ENCODE results near the gene TCEANC.
A peak's percentile ranks its signal among the peaks of the same experiment; 100 is the strongest.
"Not testable (repeated sequence)": the region's sequence is repeated elsewhere in the genome, so short reads cannot be mapped to it uniquely, and the experiment has no call there.

Gene TCEANC, protein sequence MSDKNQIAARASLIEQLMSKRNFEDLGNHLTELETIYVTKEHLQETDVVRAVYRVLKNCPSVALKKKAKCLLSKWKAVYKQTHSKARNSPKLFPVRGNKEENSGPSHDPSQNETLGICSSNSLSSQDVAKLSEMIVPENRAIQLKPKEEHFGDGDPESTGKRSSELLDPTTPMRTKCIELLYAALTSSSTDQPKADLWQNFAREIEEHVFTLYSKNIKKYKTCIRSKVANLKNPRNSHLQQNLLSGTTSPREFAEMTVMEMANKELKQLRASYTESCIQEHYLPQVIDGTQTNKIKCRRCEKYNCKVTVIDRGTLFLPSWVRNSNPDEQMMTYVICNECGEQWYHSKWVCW

DNA sequence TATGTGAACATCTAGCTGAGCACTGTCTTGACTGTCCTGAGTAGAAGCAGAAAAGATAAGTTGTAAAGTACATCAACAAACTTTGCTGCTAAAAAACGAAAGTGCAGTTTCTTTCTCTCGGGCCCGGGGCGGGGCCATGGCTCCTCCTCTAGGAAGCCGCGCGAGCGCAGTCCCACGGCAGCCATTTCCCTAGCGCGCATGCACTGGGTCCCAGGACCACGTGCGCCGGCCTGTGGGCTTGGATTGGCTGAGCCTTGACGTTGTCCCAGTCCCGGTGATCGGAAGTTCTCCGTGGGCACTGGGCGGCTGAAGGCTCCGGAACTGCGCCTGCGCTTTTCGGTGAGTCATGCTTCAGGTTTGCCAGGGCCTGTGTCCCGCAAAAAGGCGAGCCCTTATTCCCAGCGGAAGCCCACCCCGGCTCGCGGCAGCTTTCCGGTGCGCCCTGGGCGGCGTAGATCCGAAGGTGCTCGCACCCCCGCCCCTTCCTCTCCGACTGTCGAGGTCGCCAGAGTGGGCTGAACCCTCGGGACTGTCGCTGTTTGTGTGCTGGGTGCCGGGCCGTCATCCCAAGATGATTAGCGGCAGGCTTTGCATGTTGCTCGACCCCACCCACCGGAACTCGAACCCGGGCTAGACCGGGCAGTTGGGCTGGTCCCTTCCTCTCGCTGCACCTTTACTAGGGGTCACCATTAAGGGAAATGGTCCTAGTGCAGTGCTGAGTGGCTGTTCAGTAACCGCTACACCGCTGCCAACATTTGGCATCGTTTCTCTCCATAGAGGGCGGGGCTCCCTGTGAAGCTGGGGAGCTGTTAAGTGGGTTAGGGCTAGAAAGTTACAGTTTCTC is at the start of gene TCEANC:
TCEANC (plus strand) TSS at position 292 of the 844 bp plus-strand sequence. CDS start 9,368 bp downstream, outside the sequence.
- peak within 1 kb of the TSS; percentile 84 for H3K27ac Mint-ChIP-seq
- ATAC-seq (peak; percentile 98), DNase-seq (ENCODE audit: low spot score in 2 of 2) (peak; percentile 73 to 93)
- peak within 1 kb of the TSS; percentile 77 for H3K4me3 Mint-ChIP-seq
- H3K9me3 Mint-ChIP-seq: no peaks in the 10 kb centered on the region
- no peaks in the 10 kb centered on the region for H3K36me3 Mint-ChIP-seq
- peaks cover 15% of the 10 kb centered on the region for H3K4me1 Mint-ChIP-seq

DNA sequence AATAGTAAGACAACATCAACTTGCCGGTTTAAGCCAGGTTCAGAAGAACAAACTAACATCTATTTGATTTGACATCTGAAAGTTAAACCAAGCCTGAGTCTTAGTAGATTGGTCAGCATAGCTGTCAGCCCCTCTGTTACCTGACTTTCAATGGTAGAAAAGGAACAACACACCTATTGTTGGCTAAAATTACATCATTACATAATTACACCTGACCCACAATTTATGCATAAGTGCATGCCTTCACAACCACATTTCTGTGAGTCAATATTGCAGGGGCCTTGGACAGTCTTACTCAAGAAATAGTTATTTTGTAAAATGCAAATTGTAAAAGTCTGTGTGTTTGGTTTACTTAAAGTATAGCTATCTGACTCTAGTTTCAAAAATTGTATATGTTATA is 47.3 kb upstream of the TCEANC start:
- ATAC-seq (no peak), DNase-seq (ENCODE audit: low spot score in 2 of 2) (no peak)
- H3K36me3 Mint-ChIP-seq: no peaks in the 10 kb centered on the region

DNA sequence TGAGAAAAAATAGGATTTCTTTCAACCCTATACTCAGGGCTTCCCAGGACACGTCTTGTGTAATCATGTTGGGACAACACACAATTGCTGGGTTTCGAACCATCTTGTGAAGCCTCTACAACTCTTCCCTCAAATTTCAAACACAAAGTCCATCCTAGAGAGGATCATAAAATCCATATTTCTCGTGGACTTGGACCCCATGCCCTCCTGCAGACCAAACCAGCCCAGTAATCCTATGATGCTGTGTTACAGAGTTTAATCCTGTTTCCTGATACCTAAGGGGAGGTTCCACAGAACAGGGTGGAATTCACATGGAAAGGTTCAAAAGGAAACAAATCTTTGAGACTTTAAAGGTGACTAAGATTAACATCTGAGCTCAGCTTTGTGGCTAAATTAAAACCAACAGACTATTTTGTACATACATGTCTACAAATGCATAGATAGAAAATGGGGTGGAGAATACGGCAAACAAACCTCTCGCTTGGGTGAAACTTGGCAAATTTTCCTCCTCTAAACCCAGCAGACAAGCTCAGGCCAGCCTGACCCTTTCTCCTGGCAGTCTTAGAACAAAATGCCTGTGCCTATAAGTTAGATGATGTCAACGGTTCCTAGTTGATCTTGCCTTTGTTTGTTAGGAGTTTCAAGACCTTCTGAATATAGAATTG is 45.5 kb upstream of the TCEANC start:
- DNase-seq (ENCODE audit: low spot score in 2 of 2) (no peak), ATAC-seq (no peak)
- no peaks in the 10 kb centered on the region for H3K36me3 Mint-ChIP-seq
- no peaks in the 10 kb centered on the region for H3K9me3 Mint-ChIP-seq
- H3K4me1 Mint-ChIP-seq: no peaks in the 10 kb centered on the region
- H3K4me3 Mint-ChIP-seq: no peak overlapping the region
- H3K27ac Mint-ChIP-seq: no peak overlapping the region

More for the DNA sequence above, 47.3 kb upstream of the TCEANC start:
- Mint-ChIP-seq H3K9me3 (no peaks in the 10 kb centered on the region), H3K4me3 (no peak overlapping the region), H3K27ac (no peak overlapping the region), H3K4me1 (no peaks in the 10 kb centered on the region)

DNA sequence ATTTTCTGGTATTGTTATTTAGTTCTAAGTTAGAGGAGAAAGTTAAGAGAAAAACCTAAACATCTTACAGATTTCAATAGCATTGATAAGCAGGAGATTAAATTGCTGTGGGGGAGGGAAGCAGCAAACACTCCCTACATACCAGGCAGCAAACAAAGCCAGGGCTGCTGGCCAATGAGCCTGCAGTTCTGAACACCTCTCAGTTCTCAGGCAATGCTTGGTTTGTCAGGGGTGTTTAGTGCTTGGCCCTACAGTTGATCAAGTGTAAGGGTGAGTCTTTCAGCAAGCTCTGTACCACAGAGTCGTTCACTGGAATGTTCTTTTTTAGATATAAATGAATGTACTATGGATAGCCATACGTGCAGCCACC is 45.0 kb upstream of the TCEANC start:
- Mint-ChIP-seq H3K36me3 (no peaks in the 10 kb centered on the region), H3K9me3 (no peaks in the 10 kb centered on the region), H3K4me1 (no peaks in the 10 kb centered on the region), H3K27ac (no peak overlapping the region), H3K4me3 (no peak overlapping the region)
- no peak for ATAC-seq
- no peak for DNase-seq (ENCODE audit: low spot score in 2 of 2)

DNA sequence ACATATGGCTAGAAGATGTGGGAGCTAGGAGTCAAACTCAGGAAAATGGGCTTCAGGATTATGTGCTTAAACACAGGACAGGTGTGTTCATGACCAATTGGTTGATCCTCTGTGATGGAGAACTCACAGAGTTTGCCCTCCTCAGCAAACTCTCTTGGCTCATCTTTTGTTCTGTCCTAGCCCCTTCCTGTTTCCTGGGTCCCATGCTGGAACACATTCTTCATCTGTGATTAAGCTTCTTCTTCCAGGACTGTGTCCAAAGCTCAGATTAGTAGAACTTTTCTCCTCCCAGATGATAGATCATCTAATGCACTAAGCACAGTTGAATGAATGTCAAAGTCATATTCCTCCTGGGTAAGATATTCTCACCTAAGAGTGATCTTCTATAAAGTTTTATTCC is 38.8 kb upstream of the TCEANC start:
- no peak overlapping the region for H3K27ac Mint-ChIP-seq
- no peak for DNase-seq (ENCODE audit: low spot score in 2 of 2)
- H3K4me1 Mint-ChIP-seq: no peaks in the 10 kb centered on the region
- no peak overlapping the region for H3K4me3 Mint-ChIP-seq
- H3K36me3 Mint-ChIP-seq: no peaks in the 10 kb centered on the region
- no peak for ATAC-seq
- H3K9me3 Mint-ChIP-seq: no peaks in the 10 kb centered on the region

DNA sequence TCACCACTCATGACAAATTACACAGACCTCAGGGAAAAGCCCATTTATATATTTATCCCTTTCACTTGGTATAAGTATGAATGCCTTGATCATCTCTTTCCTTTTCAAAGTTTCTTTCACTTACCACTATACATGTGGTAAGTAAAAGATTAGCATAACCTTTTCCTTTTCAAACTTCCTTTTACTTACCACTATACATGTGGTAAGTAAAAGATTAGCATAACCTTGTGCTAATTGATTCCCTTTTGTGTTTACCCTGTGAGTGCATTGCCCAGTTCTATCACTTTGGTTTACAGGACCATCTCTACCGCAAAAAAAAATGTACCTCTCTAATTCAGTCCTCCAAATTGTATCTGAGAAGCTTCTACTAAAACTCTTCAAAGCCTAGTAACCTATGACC is 32.7 kb upstream of the TCEANC start:
- Mint-ChIP-seq H3K4me1 (no peaks in the 10 kb centered on the region), H3K9me3 (no peaks in the 10 kb centered on the region), H3K36me3 (no peaks in the 10 kb centered on the region), H3K4me3 (no peak overlapping the region), H3K27ac (no peak overlapping the region)
- ATAC-seq (no peak), DNase-seq (ENCODE audit: low spot score in 2 of 2) (no peak)

DNA sequence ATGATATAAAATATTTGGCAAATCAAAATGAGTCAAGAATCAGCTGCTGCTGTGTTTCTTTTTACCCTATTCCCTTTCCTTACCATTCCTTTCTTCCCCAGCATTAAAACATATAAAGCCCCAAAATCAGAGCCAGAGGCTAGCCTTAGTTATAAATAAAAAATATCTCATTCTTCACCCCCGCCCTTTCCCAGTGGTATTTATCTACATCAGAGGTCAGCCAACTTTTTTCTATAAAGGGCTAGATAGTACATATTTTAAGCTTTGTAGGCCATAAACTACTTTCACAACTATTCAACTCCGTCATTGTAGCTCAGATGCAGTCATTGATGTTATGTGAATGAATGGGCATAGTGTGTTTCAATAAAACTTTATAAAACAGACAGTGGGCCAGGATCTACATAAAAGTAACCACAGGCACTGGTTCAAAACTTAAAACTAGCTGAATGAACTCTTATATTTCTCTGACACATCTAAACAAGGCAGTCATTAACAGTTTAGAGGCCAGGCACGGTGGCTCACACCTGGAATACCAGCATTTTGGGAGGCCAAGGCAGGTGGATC is 30.5 kb upstream of the TCEANC start:
- Mint-ChIP-seq H3K9me3 (no peaks in the 10 kb centered on the region), H3K4me3 (no peak overlapping the region), H3K36me3 (no peaks in the 10 kb centered on the region), H3K4me1 (no peaks in the 10 kb centered on the region), H3K27ac (no peak overlapping the region)
- DNase-seq (ENCODE audit: low spot score in 2 of 2) (no peak), ATAC-seq (no peak)

DNA sequence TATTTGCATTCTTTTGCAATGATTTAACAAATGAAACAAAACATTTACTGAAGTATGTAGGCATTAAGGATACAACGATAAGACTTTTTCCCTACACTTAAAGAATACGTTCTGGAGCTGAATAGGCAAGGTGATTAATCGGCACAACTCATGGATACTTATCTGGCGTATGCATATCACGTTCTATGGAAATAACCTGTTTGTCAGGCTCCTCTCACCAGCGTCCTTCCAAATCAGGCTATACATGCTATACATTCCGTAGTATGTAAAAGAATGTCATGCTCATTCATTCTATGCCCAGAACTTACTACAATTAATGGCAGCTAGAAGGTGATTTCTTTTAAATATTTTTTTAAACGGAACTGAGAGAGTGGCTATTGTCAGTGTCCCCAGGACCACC is 25.6 kb upstream of the TCEANC start:
- ATAC-seq: no peak
- no peak overlapping the region for H3K4me3 Mint-ChIP-seq
- H3K36me3 Mint-ChIP-seq: no peaks in the 10 kb centered on the region
- no peak overlapping the region for H3K27ac Mint-ChIP-seq
- DNase-seq (ENCODE audit: low spot score in 2 of 2): no peak
- H3K4me1 Mint-ChIP-seq: no peaks in the 10 kb centered on the region
- no peaks in the 10 kb centered on the region for H3K9me3 Mint-ChIP-seq

DNA sequence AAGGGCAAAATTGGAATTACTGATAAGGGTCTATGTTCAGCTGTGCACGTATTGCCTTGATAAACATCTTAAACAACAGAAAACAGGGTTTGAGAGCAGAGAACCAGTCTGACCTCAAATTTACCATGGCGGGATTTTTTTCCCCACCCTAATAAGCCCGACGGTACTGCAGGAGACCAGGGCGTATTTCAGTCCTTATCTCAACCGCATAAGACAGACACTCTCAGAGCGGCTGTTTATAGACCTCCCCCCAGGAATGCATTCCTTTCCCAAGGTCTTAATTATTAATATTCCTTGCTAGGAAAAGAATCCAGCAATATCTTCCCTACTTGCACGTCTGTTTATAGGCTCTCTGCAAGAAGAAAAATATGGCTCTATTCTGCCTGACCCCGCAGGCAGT is 15.7 kb upstream of the TCEANC start:
- H3K4me3 Mint-ChIP-seq; H3K9me3 Mint-ChIP-seq; H3K36me3 Mint-ChIP-seq; DNase-seq (ENCODE audit: low spot score in 2 of 2); H3K27ac Mint-ChIP-seq; H3K4me1 Mint-ChIP-seq; ATAC-seq: not testable (repeated sequence)

DNA sequence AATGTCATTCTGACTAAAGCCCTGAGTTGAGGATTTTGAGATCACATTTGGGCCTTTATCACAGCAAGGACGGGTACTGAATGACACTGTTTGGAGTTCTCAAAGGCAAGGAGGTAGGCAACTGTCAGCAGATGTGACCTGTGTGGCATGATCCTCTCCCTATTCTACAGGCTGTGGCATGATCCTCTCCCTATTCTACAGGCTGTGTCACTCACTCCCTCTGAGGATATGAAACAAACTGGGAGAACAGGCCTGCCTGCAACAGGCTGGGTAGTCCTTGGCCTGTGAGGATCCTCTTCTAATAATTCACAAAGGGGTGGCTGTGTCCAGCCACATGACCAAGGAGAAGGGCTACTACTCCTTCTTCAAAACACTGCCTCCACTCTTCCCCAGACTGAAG is 14.9 kb upstream of the TCEANC start:
- ATAC-seq: no peak
- Mint-ChIP-seq H3K36me3 (no peaks in the 10 kb centered on the region), H3K4me1 (no peaks in the 10 kb centered on the region), H3K27ac (no peak overlapping the region), H3K4me3 (no peak overlapping the region), H3K9me3 (peaks cover 8% of the 10 kb centered on the region)
- no peak for DNase-seq (ENCODE audit: low spot score in 2 of 2)

DNA sequence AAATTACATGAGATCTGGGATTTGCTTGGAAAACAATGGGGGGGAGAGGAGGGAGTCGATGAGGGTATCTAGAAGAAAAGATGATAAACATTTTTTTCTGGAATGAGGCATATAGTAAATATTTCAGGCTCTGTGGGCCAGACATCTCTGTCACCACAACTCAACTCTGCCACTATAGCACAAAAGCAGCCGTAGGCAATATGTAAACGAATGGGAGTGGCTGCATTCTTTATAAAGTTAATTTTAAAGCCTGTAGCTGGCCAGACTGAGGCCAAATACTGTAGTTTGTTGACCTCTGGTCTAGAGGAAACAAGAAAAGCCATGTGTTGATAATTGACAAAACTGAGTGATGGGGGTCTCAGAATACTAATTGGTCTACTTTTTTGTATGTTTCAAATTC is 14.1 kb upstream of the TCEANC start:
- H3K9me3 Mint-ChIP-seq: peaks cover 8% of the 10 kb centered on the region
- no peak for ATAC-seq
- no peaks in the 10 kb centered on the region for H3K36me3 Mint-ChIP-seq
- H3K4me1 Mint-ChIP-seq: no peaks in the 10 kb centered on the region
- H3K27ac Mint-ChIP-seq: no peak overlapping the region
- no peak for DNase-seq (ENCODE audit: low spot score in 2 of 2)
- H3K4me3 Mint-ChIP-seq: no peak overlapping the region

DNA sequence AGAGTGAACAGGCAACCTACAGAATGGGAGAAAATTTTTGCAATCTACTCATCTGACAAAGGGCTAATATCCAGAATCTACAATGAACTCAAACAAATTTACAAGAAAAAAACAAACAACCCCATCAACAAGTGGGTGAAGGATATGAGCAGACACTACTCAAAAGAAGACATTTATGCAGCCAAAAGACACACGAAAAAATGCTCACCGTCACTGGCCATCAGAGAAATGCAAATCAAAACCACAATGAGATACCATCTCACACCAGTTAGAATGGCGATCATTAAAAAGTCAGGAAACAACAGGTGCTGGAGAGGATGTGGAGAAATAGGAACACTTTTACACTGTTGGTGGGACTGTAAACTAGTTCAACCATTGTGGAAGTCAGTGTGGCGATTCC is 11.3 kb upstream of the TCEANC start:
- H3K4me3 Mint-ChIP-seq; H3K36me3 Mint-ChIP-seq; H3K9me3 Mint-ChIP-seq; ATAC-seq; H3K4me1 Mint-ChIP-seq; DNase-seq (ENCODE audit: low spot score in 2 of 2); H3K27ac Mint-ChIP-seq: not testable (repeated sequence)

DNA sequence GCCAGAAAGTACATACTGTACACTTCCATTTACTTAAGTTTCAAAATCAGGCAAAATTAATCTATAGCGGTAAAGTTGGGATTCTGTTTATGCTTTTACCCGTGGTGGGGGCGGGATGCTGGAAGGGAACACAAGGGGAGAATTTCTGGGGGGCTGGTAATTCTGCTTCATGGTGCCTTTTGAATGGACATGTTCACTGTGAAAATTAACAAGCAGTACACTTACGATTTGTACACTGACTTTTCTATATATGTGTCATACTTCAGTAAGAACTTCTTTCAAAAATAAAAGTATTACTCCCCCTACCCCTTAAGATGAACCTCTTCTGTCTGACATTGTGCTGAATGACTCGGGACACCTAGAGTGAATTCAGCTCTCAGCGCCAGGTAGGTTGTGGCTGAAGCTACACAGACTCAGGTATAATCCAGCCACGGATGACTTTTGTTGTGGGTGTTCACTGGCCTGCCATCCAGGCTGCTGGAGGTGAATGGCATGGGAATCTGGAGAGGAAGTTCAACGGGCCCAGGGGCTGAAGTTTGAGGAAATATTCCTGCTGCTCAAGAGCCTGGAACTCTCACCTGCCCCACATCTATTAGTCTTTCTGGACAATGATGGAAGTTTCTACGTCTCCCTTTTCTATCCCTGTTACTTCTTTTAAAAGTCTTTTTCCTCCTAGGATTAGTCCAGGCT is 7.3 kb upstream of the TCEANC start:
- Mint-ChIP-seq H3K4me3 (no peak overlapping the region), H3K27ac (peak overlapping the region; percentile 44), H3K9me3 (no peaks in the 10 kb centered on the region), H3K4me1 (peaks cover 23% of the 10 kb centered on the region), H3K36me3 (peaks cover 6% of the 10 kb centered on the region)
- DNase-seq (ENCODE audit: low spot score in 2 of 2) (no peak), ATAC-seq (no peak)

DNA sequence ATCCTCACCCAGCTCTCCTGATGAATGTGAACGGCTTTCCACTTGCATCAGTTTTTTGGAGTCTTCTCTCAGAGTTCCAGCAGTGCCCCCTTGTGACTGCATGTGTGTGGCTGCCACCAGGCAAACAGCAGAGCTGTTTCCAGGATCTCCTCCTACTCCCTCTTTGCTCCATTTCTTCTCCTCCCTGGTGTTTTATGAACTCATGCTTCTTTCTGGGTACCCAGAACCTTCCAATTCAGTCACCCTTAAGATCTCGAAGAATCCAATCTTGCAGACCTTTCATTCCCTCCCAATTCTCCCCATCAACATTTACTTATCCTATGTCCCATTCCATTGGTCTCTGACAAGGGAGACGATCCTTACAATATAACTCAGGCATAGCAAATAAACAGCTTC is 6.8 kb upstream of the TCEANC start:
- H3K27ac Mint-ChIP-seq: peak overlapping the region; percentile 44
- ATAC-seq (no peak), DNase-seq (ENCODE audit: low spot score in 2 of 2) (no peak)
- peaks cover 23% of the 10 kb centered on the region for H3K4me1 Mint-ChIP-seq
- H3K36me3 Mint-ChIP-seq: peaks cover 6% of the 10 kb centered on the region
- no peak overlapping the region for H3K4me3 Mint-ChIP-seq
- H3K9me3 Mint-ChIP-seq: no peaks in the 10 kb centered on the region

DNA sequence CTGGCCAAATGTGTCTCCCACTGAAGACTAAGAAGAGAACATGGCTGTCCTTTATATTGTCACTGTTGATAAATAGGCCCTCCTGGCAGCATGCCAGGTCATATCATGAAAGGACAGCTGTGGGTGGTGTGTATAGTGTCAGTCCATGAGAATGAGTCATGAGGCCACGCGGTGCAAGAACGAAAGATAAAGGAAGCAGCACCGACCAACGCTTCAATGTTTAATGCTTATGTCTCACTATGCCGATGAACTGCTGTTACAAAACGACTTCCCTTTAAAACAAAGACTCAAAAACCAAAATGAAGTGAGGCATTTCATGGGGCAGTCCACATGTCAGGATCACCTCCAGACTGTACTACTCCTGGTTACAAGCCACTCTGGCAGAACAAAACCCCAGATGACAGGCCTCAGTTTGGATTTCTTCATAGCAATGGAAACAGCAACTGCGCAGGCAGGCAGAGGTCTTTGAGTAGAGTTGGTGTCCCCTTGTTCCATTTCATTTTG is 5.2 kb upstream of the TCEANC start:
- Mint-ChIP-seq H3K4me3 (peak overlapping the region; percentile 35), H3K4me1 (peaks cover 23% of the 10 kb centered on the region), H3K36me3 (peaks cover 6% of the 10 kb centered on the region), H3K9me3 (no peaks in the 10 kb centered on the region), H3K27ac (peak overlapping the region; percentile 90)
- ATAC-seq (peak; percentile 98), DNase-seq (ENCODE audit: low spot score in 2 of 2) (peak; percentile 48 to 82)
